Natural killer cell (primary cell): ENCODE data around the gene OSBPL10. TPM values are rescaled to one million over a fixed set of nuclear protein-coding genes. Genes with fewer than 3 reads are reported as not detected.

Experiments
- ATAC-seq, 3 donors: fragments of 150-1000 bp in 2 of 3; fragments of 200-7000 bp in 1 of 3; cut with Tn5 transposase; 1 replicate in 1 of 3; 2 replicates in 2 of 3; pipeline ENCODE4 v1.10.0; 2021; ENCODE audit warnings: mild to moderate bottlenecking in 2 of 3, moderate library complexity in 2 of 3
- DNase-seq, 2 donors: peaks; one replicate each; pipeline versions ENCODE4 v3.0.0 to v3.0.0-alpha.2; 2013 to 2021; ENCODE audit warnings: mixed read lengths in 1 of 2
- H3K27ac ChIP-seq: one replicate; pipeline ENCODE4 v1.5.1; 2013; ENCODE audit warnings: mild to moderate bottlenecking, low read length
- H3K27me3 ChIP-seq: one replicate; pipeline ENCODE4 v1.6.1; 2013; ENCODE audit warnings: low read length; ENCODE audit not compliant: control insufficient read depth, insufficient read depth
- H3K36me3 ChIP-seq: one replicate; pipeline ENCODE4 v1.6.1; 2013; ENCODE audit warnings: low read length; ENCODE audit not compliant: control insufficient read depth, insufficient read depth
- H3K4me1 ChIP-seq: one replicate; pipeline ENCODE4 v1.6.1; 2013; ENCODE audit warnings: low read length; ENCODE audit not compliant: control insufficient read depth, insufficient read depth
- H3K4me3 ChIP-seq: one replicate; pipeline ENCODE4 v1.5.1; 2013; ENCODE audit warnings: low read length
- H3K9me3 ChIP-seq: one replicate; pipeline ENCODE4 v1.6.1; 2013; ENCODE audit warnings: low read length; ENCODE audit not compliant: control insufficient read depth, insufficient read depth
- H3K27ac Mint-ChIP-seq, 2 donors: one replicate each; pipeline ENCODE4 v1.8.0; 2022; ENCODE audit warnings: mild to moderate bottlenecking in 2 of 2, mixed read lengths in 2 of 2, moderate library complexity in 1 of 2
- H3K27me3 Mint-ChIP-seq, 2 donors: one replicate each; pipeline ENCODE4 v1.8.0; 2022; ENCODE audit warnings: low read depth in 2 of 2, mixed read lengths in 2 of 2
- H3K36me3 Mint-ChIP-seq: one replicate; pipeline ENCODE4 v1.8.0; 2022; ENCODE audit warnings: mixed read lengths
- H3K4me1 Mint-ChIP-seq, 2 donors: one replicate each; pipeline ENCODE4 v1.8.0; 2022; ENCODE audit warnings: mixed read lengths in 2 of 2
- H3K4me3 Mint-ChIP-seq: one replicate; pipeline ENCODE4 v1.8.0; 2022; ENCODE audit warnings: mild to moderate bottlenecking, moderate library complexity, mixed read lengths
- H3K9me3 Mint-ChIP-seq, 2 donors: one replicate each; pipeline ENCODE4 v1.8.0; 2022; ENCODE audit warnings: mixed read lengths in 2 of 2
- CTCF ChIP-seq: fragments of 200-600 bp; IDR thresholded peaks from one replicate; pipeline ENCODE4 v1.8.0; 2022; ENCODE audit warnings: antibody characterized with exemption
- WGBS: methylation state at CpG from one replicate; pipeline ENCODE4 v1.1.7; 2013; ENCODE audit warnings: missing lambda C conversion rate; ENCODE audit not compliant: insufficient coverage; 5-methylcytosine and 5-hydroxymethylcytosine counted together
- intact Hi-C: fragments of 100-400 bp; cut with micrococcal nuclease; formaldehyde crosslinking; loops from one replicate; pipeline ENCODE4 v1.14.2; 2022
- total RNA-seq, 4 donors: library from RNA; stranded (reverse); fragments of 120-200 nt in 1 of 4; gene quantifications; one replicate each; pipeline versions ENCODE4 v1.2.3 to v1.2.4, GENCODE V29; 2013 to 2022

Gene OSBPL10
- total RNA-seq, 3 donors from 2014 or later (not counting 1 experiment from before 2014, with no cell fraction given), result 1.00 to 3.6 (median 1.6) TPM

- intact Hi-C loops, result no loop called here
- peaks cover 0 to 6% of the 10 kb centered on the region in 2 donors for H3K27me3 Mint-ChIP-seq
Observed at GRCh38 chr3:31724116-31724515, 256.9 kb downstream of the OSBPL10 start.

DNA sequence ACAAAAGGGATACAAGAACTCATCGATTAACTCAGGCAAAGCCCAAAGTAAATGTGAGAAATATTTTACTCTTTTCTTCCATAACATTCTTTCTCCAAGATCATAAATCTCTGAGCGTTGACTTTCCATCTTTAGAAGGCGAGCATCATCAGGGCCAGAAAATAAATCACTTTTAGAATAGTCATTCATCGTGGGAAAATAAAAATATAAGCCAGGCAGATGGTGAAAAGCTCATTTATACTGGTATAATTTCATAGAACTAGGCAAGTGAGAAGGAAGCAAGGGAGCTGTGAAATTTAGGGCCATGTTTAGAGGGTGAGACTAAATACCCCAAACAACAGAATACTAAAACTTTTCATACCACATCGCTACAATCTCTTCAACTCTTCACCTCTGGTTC is 257.4 kb downstream of the OSBPL10 start:
- no peaks in the 10 kb centered on the region for H3K9me3 ChIP-seq
- DNase-seq (no peak), ATAC-seq (no peak)
- Mint-ChIP-seq H3K9me3 (no peaks in the 10 kb centered on the region), H3K4me3 (no peak overlapping the region), H3K36me3 (no peaks in the 10 kb centered on the region), H3K27ac (no peak overlapping the region), H3K4me1 (no peaks in the 10 kb centered on the region), H3K27me3 (peaks cover 0 to 6% of the 10 kb centered on the region in 2 donors)
- H3K27ac ChIP-seq, result no peak overlapping the region
- H3K27me3 ChIP-seq, result no peaks in the 10 kb centered on the region
- H3K4me1 ChIP-seq, result no peaks in the 10 kb centered on the region
- WGBS, result 94% methylated on average over 5 of the region's 5 CpGs
- no peak for TF ChIP-seq CTCF
- intact Hi-C loops, result no loop called here
- H3K4me3 ChIP-seq, result no peak overlapping the region
- H3K36me3 ChIP-seq, result no peaks in the 10 kb centered on the region

More at GRCh38 chr3:31724116-31724515, 256.9 kb downstream of the OSBPL10 start:
- H3K36me3 Mint-ChIP-seq, result no peaks in the 10 kb centered on the region
- no peaks in the 10 kb centered on the region for H3K27me3 ChIP-seq
- no peaks in the 10 kb centered on the region for H3K9me3 ChIP-seq
- H3K9me3 Mint-ChIP-seq, result no peaks in the 10 kb centered on the region
- TF ChIP-seq CTCF, result no peak
- H3K36me3 ChIP-seq, result no peaks in the 10 kb centered on the region
- H3K4me3 Mint-ChIP-seq, result no peak overlapping the region
- no peak overlapping the region for H3K4me3 ChIP-seq
- 87% methylated on average over 6 of the region's 6 CpGs for WGBS
- H3K27ac Mint-ChIP-seq, result no peak overlapping the region
- no peak overlapping the region for H3K27ac ChIP-seq
- no peaks in the 10 kb centered on the region for H3K4me1 Mint-ChIP-seq
- no peak for ATAC-seq
- no peaks in the 10 kb centered on the region for H3K4me1 ChIP-seq
- no peak for DNase-seq

- H3K4me3 ChIP-seq, result no peak overlapping the region
- H3K36me3 ChIP-seq, result no peaks in the 10 kb centered on the region
- peaks cover 0 to 10% of the 10 kb centered on the region in 2 donors for H3K27me3 Mint-ChIP-seq
- no peak for ATAC-seq
- H3K4me1 ChIP-seq, result no peaks in the 10 kb centered on the region
- no peak for TF ChIP-seq CTCF
- no peak overlapping the region for H3K27ac Mint-ChIP-seq
- no peak overlapping the region for H3K4me3 Mint-ChIP-seq
- no peak overlapping the region for H3K27ac ChIP-seq
- DNase-seq, result no peak
- intact Hi-C loops, result no loop called here
- no peaks in the 10 kb centered on the region for H3K27me3 ChIP-seq
- H3K9me3 Mint-ChIP-seq, result no peaks in the 10 kb centered on the region
- H3K9me3 ChIP-seq, result no peaks in the 10 kb centered on the region
- WGBS, result 88% methylated on average over 3 of the region's 3 CpGs
- H3K4me1 Mint-ChIP-seq, result no peaks in the 10 kb centered on the region
- no peaks in the 10 kb centered on the region for H3K36me3 Mint-ChIP-seq
Observed at GRCh38 chr3:31721676-31722075, 259.4 kb downstream of the OSBPL10 start.
